GM23338 (cell line): Measurements from ENCODE around the gene IDS. TPM values are rescaled to one million over a fixed set of nuclear protein-coding genes. Genes with fewer than 3 reads are reported as not detected.

Experiments
- ATAC-seq: fragments of 200-7000 bp; cut with Tn5 transposase; 3 replicates; pipeline ENCODE4 v1.9.1; 2020
- DNase-seq: peaks from one replicate; pipeline ENCODE4 v3.0.0-alpha.2; 2015; ENCODE audit warnings: low spot score
- H2AFZ ChIP-seq: fragments of 200-600 bp; sonication (generic); 2 replicates; pipeline ENCODE4 v1.8.0; 2016; ENCODE audit warnings: antibody characterized with exemption, mild to moderate bottlenecking, moderate library complexity
- H3F3A ChIP-seq: fragments of 200-600 bp; sonication (generic); replicated peaks from 2 replicates; pipeline ENCODE4 v1.8.0; 2017; ENCODE audit warnings: antibody characterized with exemption, mixed run types, low read depth
- H3K27ac ChIP-seq: fragments of 200-600 bp; sonication (generic); 2 replicates; pipeline ENCODE4 v1.6.1; 2016; ENCODE audit warnings: low read depth
- H3K27me3 ChIP-seq: fragments of 200-600 bp; sonication (generic); 2 replicates; pipeline ENCODE4 v1.8.0; 2016; ENCODE audit warnings: mild to moderate bottlenecking, mixed run types, moderate library complexity; ENCODE audit not compliant: insufficient read depth
- H3K36me3 ChIP-seq: fragments of 200-600 bp; sonication (generic); 2 replicates; pipeline ENCODE4 v1.8.0; 2016; ENCODE audit warnings: mild to moderate bottlenecking; ENCODE audit not compliant: insufficient read depth
- H3K4me1 ChIP-seq: fragments of 200-600 bp; sonication (generic); 2 replicates; pipeline ENCODE4 v1.8.0; 2016; ENCODE audit warnings: mild to moderate bottlenecking, moderate library complexity; ENCODE audit not compliant: insufficient read depth
- H3K4me2 ChIP-seq: fragments of 200-600 bp; sonication (generic); 2 replicates; pipeline ENCODE4 v1.7.1; 2017; ENCODE audit warnings: mixed run types
- H3K4me3 ChIP-seq: fragments of 200-600 bp; sonication (generic); 2 replicates; pipeline ENCODE4 v1.6.1; 2016; ENCODE audit warnings: mixed run types
- H3K79me2 ChIP-seq: fragments of 200-600 bp; sonication (generic); replicated peaks from 2 replicates; pipeline ENCODE4 v1.8.0; 2017; ENCODE audit warnings: mild to moderate bottlenecking; ENCODE audit not compliant: insufficient read depth
- H3K9me2 ChIP-seq: fragments of 200-600 bp; sonication (generic); 2 replicates; pipeline ENCODE4 v1.8.0; 2017; ENCODE audit not compliant: insufficient read depth
- H4K20me1 ChIP-seq: fragments of 200-600 bp; sonication (generic); replicated peaks from 2 replicates; pipeline ENCODE4 v1.8.0; 2017; ENCODE audit warnings: mild to moderate bottlenecking; ENCODE audit not compliant: insufficient read depth
- H3K27ac Mint-ChIP-seq: 2 replicates; pipeline ENCODE4 v1.8.0; 2020; ENCODE audit warnings: inconsistent platforms, mild to moderate bottlenecking, moderate library complexity, mixed read lengths
- H3K27me3 Mint-ChIP-seq: 3 replicates; pipeline ENCODE4 v1.8.0; 2022; ENCODE audit warnings: low read depth, mild to moderate bottlenecking, moderate library complexity, mixed read lengths, inconsistent platforms; ENCODE audit not compliant: insufficient read depth, poor library complexity
- H3K36me3 Mint-ChIP-seq: 3 replicates; pipeline ENCODE4 v1.8.0; 2021; ENCODE audit warnings: low read depth, mild to moderate bottlenecking, inconsistent platforms, moderate library complexity, mixed read lengths
- H3K4me1 Mint-ChIP-seq: 3 replicates; pipeline ENCODE4 v1.8.0; 2020; ENCODE audit warnings: mild to moderate bottlenecking, inconsistent platforms, mixed read lengths
- H3K4me3 Mint-ChIP-seq: 3 replicates; pipeline ENCODE4 v1.8.0; 2021; ENCODE audit warnings: moderate library complexity, mild to moderate bottlenecking, inconsistent platforms, mixed read lengths
- H3K9me3 Mint-ChIP-seq: 3 replicates; pipeline ENCODE4 v1.8.0; 2020; ENCODE audit warnings: moderate library complexity, mild to moderate bottlenecking, inconsistent platforms, mixed read lengths
- CTCF ChIP-seq, 2 experiments: fragments of 200-600 bp in 1 of 2; sonication (generic) in 1 of 2; conservative IDR thresholded peaks; 2 replicates each; pipeline versions ENCODE4 v1.5.1 to v1.6.1; 2016 to 2017; ENCODE audit warnings: antibody characterized with exemption in 2 of 2, low read depth in 2 of 2, mild to moderate bottlenecking in 2 of 2, moderate library complexity in 1 of 2
- ETS1 ChIP-seq: IDR thresholded peaks from 2 replicates; pipeline ENCODE4 v1.6.1; 2016; ENCODE audit warnings: antibody characterized with exemption
- EZH2 ChIP-seq: fragments of 200-600 bp; sonication (generic); IDR thresholded peaks from one replicate; pipeline ENCODE4 v1.8.0; 2017; ENCODE audit warnings: antibody characterized with exemption, mild to moderate bottlenecking, low read depth; ENCODE audit not compliant: unreplicated experiment
- NANOG ChIP-seq: IDR thresholded peaks from 2 replicates; pipeline ENCODE4 v1.6.1; 2016; ENCODE audit warnings: antibody characterized with exemption, borderline replicate concordance
- REST ChIP-seq: IDR thresholded peaks from one replicate; pipeline ENCODE4 v1.6.1; 2018; ENCODE audit warnings: antibody characterized with exemption; ENCODE audit not compliant: unreplicated experiment
- STAT1 ChIP-seq: IDR thresholded peaks from one replicate; pipeline ENCODE4 v1.6.1; 2016; ENCODE audit warnings: antibody characterized with exemption; ENCODE audit not compliant: unreplicated experiment
- ZNF114 ChIP-seq: fragments of 250-450 bp; sonication (Bioruptor Pico); IDR thresholded peaks from 2 replicates; pipeline ENCODE4 v1.5.0; 2020; ENCODE audit warnings: mild to moderate bottlenecking, moderate library complexity
- ZNF462 ChIP-seq: fragments of 250-450 bp; sonication (Bioruptor Pico); IDR thresholded peaks from 2 replicates; pipeline ENCODE4 v1.5.0; 2020; ENCODE audit warnings: mild to moderate bottlenecking, moderate library complexity
- polyA plus RNA-seq: library from polyadenylated mRNA; unstranded; fragments of >200 nt; fragmentation: Nextera tagmentation; extraction: Ambion mirVana; gene quantifications from 2 replicates; pipeline ENCODE4 v1.2.1, GENCODE V29; 2016
- total RNA-seq: library from RNA; depleted of rRNA; stranded (reverse); fragments of >200 nt; shearing (Covaris generic); gene quantifications from 2 replicates; pipeline ENCODE4 v1.2.3, GENCODE V29; 2014

The IDS gene
- total and polyA plus RNA-seq, 2 experiments from 2014 or later: 8.2 to 12.3 TPM

- Mint-ChIP-seq H3K9me3 (no peaks in the 10 kb centered on the region), H3K27me3 (no peaks in the 10 kb centered on the region), H3K4me3 (no peak overlapping the region), H3K4me1 (no peaks in the 10 kb centered on the region), H3K27ac (no peak overlapping the region), H3K36me3 (no peaks in the 10 kb centered on the region)
- Histone ChIP-seq H2AFZ (no peak overlapping the region), H3F3A (no peaks in the 10 kb centered on the region), H3K36me3 (no peaks in the 10 kb centered on the region), H3K4me2 (no peak overlapping the region), H3K4me3 (no peak overlapping the region), H3K4me1 (no peaks in the 10 kb centered on the region), H3K27me3 (no peaks in the 10 kb centered on the region), H3K79me2 (no peaks in the 10 kb centered on the region), H3K27ac (no peak overlapping the region), H4K20me1 (no peaks in the 10 kb centered on the region), H3K9me2 (no peaks in the 10 kb centered on the region)
- DNase-seq (no peak), ATAC-seq (no peak)
- TF ChIP-seq NANOG (no peak), STAT1 (no peak), ETS1 (no peak)
These were observed 48.4 kb downstream of the IDS start for GRCh38 chrX:149456476-149457245.

GRCh38 chrX:149455934-149456333 lies 49.2 kb downstream of the IDS start:
- ATAC-seq (no peak), DNase-seq (no peak)
- Histone ChIP-seq H3K4me3 (no peak overlapping the region), H3F3A (no peaks in the 10 kb centered on the region), H2AFZ (no peak overlapping the region), H3K27me3 (no peaks in the 10 kb centered on the region), H3K27ac (no peak overlapping the region), H3K36me3 (no peaks in the 10 kb centered on the region), H3K9me2 (no peaks in the 10 kb centered on the region), H3K4me2 (no peak overlapping the region), H3K79me2 (no peaks in the 10 kb centered on the region), H3K4me1 (no peaks in the 10 kb centered on the region), H4K20me1 (no peaks in the 10 kb centered on the region)
- Mint-ChIP-seq H3K4me1 (no peaks in the 10 kb centered on the region), H3K36me3 (no peaks in the 10 kb centered on the region), H3K27me3 (no peaks in the 10 kb centered on the region), H3K9me3 (no peaks in the 10 kb centered on the region), H3K27ac (no peak overlapping the region), H3K4me3 (no peak overlapping the region)
- TF ChIP-seq CTCF (conservative IDR thresholded peaks at IDR 0.05; ENCODE audit: low read depth in 2 of 2) (no peak), REST (no peak), ZNF114 (no peak), STAT1 (no peak), ZNF462 (CRISPR knock-in tag) (no peak), EZH2 (no peak)
